Esophagus muscularis mucosa (tissue), 4 donors: ENCODE data around the gene PITRM1. TPM values are rescaled to one million over a fixed set of nuclear protein-coding genes. Genes with fewer than 3 reads are reported as not detected.

Experiments
- DNase-seq: peaks from one replicate; pipeline ENCODE4 v3.0.0-alpha.2; 2017; ENCODE audit errors: extremely low spot score
- H3K27ac ChIP-seq, 4 donors: fragments of 200-600 bp; sonication (generic); replicated peaks in 1 of 4; 1 replicate in 3 of 4; 2 replicates in 1 of 4; pipeline ENCODE4 v1.5.1; 2016 to 2019; ENCODE audit warnings: mild to moderate bottlenecking in 1 of 4
- H3K27me3 ChIP-seq, 4 donors: fragments of 200-600 bp; sonication (generic); one replicate each; pipeline versions ENCODE4 v1.5.1 to v1.6.0; 2016 to 2019
- H3K36me3 ChIP-seq, 4 donors: fragments of 200-600 bp; sonication (generic); one replicate each; pipeline ENCODE4 v1.5.1; 2016 to 2019
- H3K4me1 ChIP-seq, 4 donors: fragments of 200-600 bp; sonication (generic); one replicate each; pipeline ENCODE4 v1.5.1; 2016 to 2019
- H3K4me3 ChIP-seq, 4 donors: fragments of 200-600 bp; sonication (generic); 1 replicate in 2 of 4; 2 replicates in 2 of 4; pipeline ENCODE4 v1.5.1; 2016 to 2019; ENCODE audit warnings: mild to moderate bottlenecking in 4 of 4, moderate library complexity in 1 of 4
- H3K9me3 ChIP-seq, 4 donors: fragments of 200-600 bp; sonication (generic); 1 replicate in 3 of 4; 2 replicates in 1 of 4; pipeline ENCODE4 v1.5.1; 2016 to 2019
- CTCF ChIP-seq, 3 experiments: fragments of 200-600 bp in 2 of 3; fragments of 450-650 bp in 1 of 3; sonication (generic) in 2 of 3; IDR thresholded peaks; one replicate each; pipeline ENCODE4 v1.5.1; 2017 to 2019; ENCODE audit warnings: antibody characterized with exemption in 3 of 3, mild to moderate bottlenecking in 2 of 3, moderate library complexity in 1 of 3
- EP300 ChIP-seq: sonication (generic); formaldehyde crosslinking; IDR thresholded peaks from one replicate; pipeline ENCODE4 v1.6.1; 2017; ENCODE audit warnings: antibody characterized with exemption
- POLR2A ChIP-seq: fragments of 450-650 bp; IDR thresholded peaks from one replicate; pipeline ENCODE4 v1.6.1; 2017; ENCODE audit warnings: antibody characterized with exemption, moderate library complexity, mild to moderate bottlenecking, low read depth
- POLR2AphosphoS5 ChIP-seq, 2 donors: sonication (generic); formaldehyde crosslinking; IDR thresholded peaks; one replicate each; pipeline ENCODE4 v1.6.1; 2017; ENCODE audit warnings: antibody characterized with exemption in 2 of 2
- WGBS: methylation state at CpG from one replicate; pipeline ENCODE4 v1.1.5; 2018; 5-methylcytosine and 5-hydroxymethylcytosine counted together
- intact Hi-C: fragments of 100-400 bp; cut with DNase I; formaldehyde crosslinking; loops from one replicate; pipeline ENCODE4 v1.15.1; 2023
- total RNA-seq, 4 donors: library from RNA; depleted of rRNA; stranded (reverse); fragments of >200 nt; gene quantifications; one replicate each; pipeline versions ENCODE4 v1.1.0 to v1.2.1, GENCODE V29; 2016

PITRM1 gene
- total RNA-seq, 4 donors from 2014 or later = 75.5 to 103 (median 84.9) TPM

DNA sequence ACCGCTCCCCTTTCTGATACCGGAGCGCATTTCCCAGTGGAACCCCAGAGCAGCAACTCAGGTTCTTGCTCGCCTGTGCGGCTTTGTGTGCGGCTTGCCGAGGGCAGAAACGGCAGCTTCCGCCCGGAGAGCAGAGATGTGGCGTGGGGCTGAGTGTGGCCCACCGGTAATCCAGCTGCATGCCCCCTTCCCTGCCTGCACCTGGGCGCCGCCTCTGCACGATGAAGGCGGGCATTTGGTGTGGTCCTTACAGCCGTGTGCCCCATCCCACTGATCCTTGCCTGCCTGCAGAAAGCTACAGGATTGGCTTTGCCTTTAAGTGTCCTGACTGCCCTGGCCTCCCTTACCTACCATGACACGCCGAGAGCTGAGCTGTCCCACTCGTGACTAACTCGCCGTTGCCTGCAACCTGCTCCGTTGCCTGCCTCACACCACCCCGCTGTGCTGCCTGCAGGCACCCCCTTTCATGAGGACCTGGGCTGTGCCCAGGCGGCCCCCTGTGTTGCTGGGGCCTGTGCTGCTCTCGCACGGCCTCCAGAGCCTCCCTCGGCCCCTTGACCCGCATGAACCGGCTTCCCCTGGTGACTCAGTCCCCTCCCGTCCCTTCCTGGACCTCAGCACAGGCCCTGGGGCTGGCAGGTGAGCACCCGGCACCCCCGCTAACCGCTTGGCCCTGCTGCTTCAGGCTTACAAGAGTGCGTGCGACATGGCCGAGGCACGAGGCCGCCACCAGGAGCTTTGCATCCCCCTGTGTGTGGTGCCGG, 48.0 kb downstream of the PITRM1 start:
- Histone ChIP-seq H3K9me3 (no peaks in the 10 kb centered on the region), H3K36me3 (peaks cover 9 to 76% (median 47%) of the 10 kb centered on the region in 4 donors), H3K4me1 (peaks cover 15 to 26% (median 19%) of the 10 kb centered on the region in 4 donors), H3K4me3 (no peak overlapping the region), H3K27ac (no peak overlapping the region), H3K27me3 (no peaks in the 10 kb centered on the region)
- 98% methylated on average over 24 of the region's 40 CpGs for WGBS
- TF ChIP-seq POLR2A (no peak), CTCF (IDR thresholded peaks at IDR 0.05) (no peak), EP300 (no peak), POLR2AphosphoS5 (IDR thresholded peaks at IDR 0.05) (no peak)
- intact Hi-C loops = no loop called here
- no peak for DNase-seq

DNA sequence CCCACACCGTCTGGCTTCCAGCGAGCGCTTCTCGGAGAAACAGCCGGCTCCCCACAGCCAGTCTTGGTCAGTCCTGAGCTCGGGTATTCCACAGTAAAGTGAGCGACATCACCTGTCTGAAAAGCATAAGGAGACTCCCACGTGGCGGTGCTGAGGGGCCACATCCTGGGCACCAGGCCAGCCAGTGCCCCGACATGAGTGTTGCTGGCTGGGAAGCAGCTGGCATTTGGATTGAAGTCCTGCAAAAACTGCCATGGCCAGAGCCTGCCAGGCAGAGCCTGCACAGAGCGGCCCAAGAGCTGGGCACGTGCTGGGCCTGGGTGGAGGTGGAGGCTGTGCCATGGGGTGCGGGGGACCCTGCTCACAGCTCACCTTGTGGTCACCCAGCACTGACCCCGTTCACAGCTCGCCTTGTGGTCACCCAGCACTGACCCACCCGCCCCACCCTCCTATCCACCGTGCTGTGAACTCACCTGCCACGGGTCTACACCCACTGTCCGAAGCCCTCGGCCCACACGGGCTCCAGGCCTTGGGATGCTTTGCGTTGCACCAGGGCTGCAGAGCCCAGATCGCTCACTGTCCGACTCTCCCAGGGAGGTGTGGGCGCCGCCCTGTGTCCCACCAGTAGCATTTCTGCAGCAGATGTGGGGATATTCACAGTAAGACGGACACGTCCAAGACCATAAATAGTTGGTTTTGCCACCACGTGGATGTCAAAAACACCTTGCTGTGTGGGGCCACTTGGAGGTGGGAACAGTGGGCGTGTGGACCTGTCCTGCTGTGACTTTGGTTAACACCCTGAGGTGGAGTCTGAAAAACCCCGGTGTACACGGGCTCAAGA, 48.8 kb downstream of the PITRM1 start:
- no peaks in the 10 kb centered on the region for H3K27me3 ChIP-seq
- TF ChIP-seq CTCF (IDR thresholded peaks at IDR 0.05) = no peak
- H3K4me3 ChIP-seq = no peak overlapping the region
- peaks cover 15 to 26% (median 19%) of the 10 kb centered on the region in 4 donors for H3K4me1 ChIP-seq
- 88% methylated on average over 26 of the region's 32 CpGs for WGBS
- no peaks in the 10 kb centered on the region for H3K9me3 ChIP-seq
- DNase-seq = no peak
- peaks cover 10 to 72% (median 44%) of the 10 kb centered on the region in 4 donors for H3K36me3 ChIP-seq
- intact Hi-C loops = no loop called here
- no peak overlapping the region for H3K27ac ChIP-seq

GRCh38 chr10:3122486-3123205, 49.9 kb downstream of the PITRM1 start:
- Histone ChIP-seq H3K27ac (no peak overlapping the region), H3K4me3 (no peak overlapping the region), H3K9me3 (no peaks in the 10 kb centered on the region), H3K36me3 (peaks cover 10 to 73% (median 50%) of the 10 kb centered on the region in 4 donors), H3K4me1 (peaks cover 15 to 20% (median 19%) of the 10 kb centered on the region in 4 donors), H3K27me3 (no peaks in the 10 kb centered on the region)
- WGBS = 89% methylated on average over 21 of the region's 27 CpGs
- TF ChIP-seq POLR2AphosphoS5 (IDR thresholded peaks at IDR 0.05) (no peak), CTCF (IDR thresholded peaks at IDR 0.05) (no peak), POLR2A (no peak), EP300 (no peak)
- intact Hi-C loops = no loop called here
- no peak for DNase-seq

- Histone ChIP-seq H3K9me3 (no peaks in the 10 kb centered on the region), H3K4me3 (no peak overlapping the region), H3K27ac (no peak overlapping the region), H3K27me3 (no peaks in the 10 kb centered on the region), H3K36me3 (peaks cover 10 to 79% (median 56%) of the 10 kb centered on the region in 4 donors), H3K4me1 (peaks cover 13 to 20% (median 18%) of the 10 kb centered on the region in 4 donors)
- DNase-seq = no peak
- no peak for TF ChIP-seq EP300
- TF ChIP-seq POLR2AphosphoS5 (IDR thresholded peaks at IDR 0.05) = no peak
- no peak for TF ChIP-seq POLR2A
- no peak for TF ChIP-seq CTCF (IDR thresholded peaks at IDR 0.05)
- WGBS = 95% methylated on average over 13 of the region's 14 CpGs
- intact Hi-C loops = no loop called here
Observed at GRCh38 chr10:3122034-3122433, 50.5 kb downstream of the PITRM1 start.
